Measurements from ENCODE around the gene PLAAT5. TPM values are rescaled to one million over a fixed set of nuclear protein-coding genes. Genes with fewer than 3 reads are reported as not detected.

The PLAAT5 gene
- polyA plus RNA-seq, 10 donors, result 1.4 to 5.6 (median 3.0) TPM

- no peak for DNase-seq
Measured at GRCh38 chr11:63516109-63516508, 25.1 kb upstream of the PLAAT5 start.

DNA sequence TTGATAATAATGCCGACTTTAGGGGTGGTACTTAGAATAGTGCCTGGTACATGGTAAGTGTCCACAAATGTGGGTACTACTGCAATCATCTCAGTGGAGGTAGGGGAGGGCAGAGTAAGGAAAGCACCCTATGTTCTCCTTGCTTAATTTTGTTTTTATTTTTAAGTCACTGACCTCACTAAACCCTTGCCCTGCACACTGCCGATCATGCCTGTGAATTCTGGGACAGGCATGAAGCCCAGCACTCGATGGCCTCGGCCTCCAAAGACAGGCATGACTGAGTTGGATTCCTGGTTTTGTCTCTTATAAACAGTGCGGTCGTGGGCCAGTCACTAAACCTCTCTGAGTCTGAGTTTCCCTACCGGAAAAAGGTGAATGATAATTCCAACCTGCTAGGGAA, 21.8 kb upstream of the PLAAT5 start:
- DNase-seq, result no peak

GRCh38 chr11:63511048-63511748, 20.2 kb upstream of the PLAAT5 start:
- no peak for DNase-seq

- peak in 1 of 3 donors; percentile 61 for DNase-seq
Measured at GRCh38 chr11:63510360-63511047, 19.5 kb upstream of the PLAAT5 start.

- no peak for DNase-seq
Measured at GRCh38 chr11:63508745-63509144, 17.8 kb upstream of the PLAAT5 start.

DNA sequence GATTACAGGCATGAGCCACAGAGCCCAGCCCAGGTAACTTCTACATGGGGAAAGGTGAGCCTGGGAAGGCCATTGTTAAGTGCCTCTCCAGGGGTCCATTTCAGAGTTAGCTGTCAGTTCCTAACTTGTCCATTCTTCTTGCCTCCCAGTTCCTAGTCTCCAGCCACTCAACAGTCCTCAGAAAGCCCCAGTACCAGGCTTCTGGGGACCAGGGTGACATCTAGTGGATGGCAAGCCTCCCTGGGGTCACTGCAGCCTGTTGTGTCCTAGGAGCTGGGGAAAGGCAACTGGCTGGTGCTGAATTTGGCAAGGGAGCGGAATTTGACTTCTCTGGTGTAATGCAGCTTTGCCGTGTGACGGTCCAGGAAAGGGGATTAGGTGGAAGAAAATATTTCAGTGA, 17.0 kb upstream of the PLAAT5 start:
- no peak for DNase-seq

DNA sequence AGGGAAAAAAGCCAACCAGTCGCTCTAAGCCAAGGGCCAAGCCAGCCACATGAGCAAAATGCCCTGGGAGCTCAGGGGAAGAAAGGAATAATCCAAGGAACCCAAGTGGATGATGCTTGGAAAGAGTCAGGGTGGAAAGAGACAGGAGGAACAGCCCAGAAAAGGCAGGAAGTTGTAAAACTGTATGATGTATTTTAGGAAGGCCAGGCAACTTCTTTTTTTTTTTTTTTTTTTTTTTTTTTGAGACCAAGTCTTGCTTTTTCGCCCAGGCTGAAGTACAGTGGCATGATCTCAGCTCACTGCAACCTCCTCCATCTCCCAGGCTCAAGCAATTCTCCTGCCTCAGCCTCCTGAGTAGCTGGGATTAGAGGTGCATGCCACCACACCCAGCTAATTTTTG, 16.5 kb upstream of the PLAAT5 start:
- DNase-seq, result no peak

DNA sequence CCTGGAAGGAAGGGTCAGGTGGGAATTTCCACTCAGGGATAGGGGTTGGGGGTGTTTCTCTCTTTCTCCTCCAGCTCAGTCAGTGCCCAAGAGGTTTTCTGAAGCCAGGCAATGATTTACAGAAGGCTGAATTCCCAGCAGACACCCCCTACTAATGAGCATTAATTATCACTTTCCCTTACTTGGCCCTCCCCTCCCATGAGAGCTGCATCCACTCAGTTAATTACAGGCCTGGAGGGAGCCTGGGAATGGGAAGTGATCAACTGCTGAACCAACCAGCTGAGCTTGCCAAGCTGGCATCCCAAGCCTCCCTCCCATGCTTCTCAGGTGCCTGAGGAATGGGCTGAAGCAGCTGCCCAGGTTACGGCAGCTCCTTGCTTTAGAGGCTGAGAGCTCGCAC, 15.9 kb upstream of the PLAAT5 start:
- DNase-seq, result no peak

DNA sequence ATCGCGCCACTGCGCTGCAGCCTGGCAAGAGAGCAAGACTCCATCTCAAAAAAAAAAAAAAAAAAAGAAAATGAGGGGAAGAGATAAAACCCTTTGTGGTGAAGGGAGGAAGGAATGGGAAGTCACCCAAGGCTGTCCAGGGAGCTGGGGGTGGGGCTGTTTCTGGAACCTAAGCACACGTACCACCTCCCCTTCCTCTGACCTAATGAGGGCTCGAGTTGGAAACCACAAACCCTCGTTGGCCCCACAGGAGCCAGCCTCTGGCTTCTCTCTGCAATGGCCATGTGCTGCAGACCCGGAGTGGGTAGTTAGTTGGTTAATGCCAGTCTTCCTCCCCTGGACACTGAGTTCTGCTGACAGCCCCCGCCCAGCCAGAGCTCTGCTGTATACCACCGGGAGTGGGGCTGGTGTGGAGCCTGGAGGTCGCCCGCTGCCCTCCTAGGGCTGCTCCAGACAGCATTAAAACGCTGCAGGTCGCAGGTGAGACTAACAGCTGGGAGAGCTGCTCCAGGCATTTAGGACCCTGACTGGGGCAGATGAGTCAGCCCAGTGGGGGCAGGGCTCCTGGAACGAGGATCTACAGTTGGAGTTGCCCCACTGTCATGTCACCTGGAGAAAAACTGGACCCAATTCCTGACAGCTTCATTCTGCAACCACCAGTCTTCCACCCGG, 15.0 kb upstream of the PLAAT5 start, which contains the start of gene LGALS12:
Gene LGALS12 (plus strand): TSS at position 228 of the 672 bp plus-strand sequence. CDS start 375 bp downstream, at position 603.
- peak in 1 of 3 donors; percentile 38 for DNase-seq

DNA sequence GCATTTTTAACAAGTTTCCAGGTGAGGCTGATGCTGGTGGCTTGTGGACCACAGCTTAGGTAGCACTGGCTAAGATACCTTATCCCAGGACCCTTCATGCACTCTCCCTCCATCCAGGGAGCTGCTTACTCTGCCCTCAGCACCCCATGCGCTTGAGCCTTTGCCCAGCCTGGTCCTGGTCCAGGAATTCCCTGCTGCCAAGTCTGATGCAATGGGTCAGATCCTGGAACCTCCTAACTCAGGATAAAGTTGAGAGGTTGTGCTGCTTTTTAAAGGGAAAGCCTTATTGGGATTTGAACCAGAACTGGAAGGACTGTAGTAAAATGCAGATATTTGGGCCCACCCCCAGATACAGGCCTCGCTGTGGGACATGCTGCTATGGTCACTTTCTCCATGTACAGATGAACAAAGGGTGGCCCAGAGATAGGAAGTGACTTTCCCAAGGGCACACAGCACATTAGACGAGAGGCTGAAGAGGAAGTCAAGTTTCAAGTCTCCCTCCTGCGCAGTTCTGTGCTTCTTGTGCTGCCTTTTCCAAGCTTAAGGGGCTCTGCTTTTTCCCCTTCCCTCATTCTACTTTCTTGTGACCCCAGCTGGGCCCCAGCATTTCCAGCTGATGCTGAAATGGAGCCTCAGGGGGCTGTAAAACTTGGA, 14.1 kb upstream of the PLAAT5 start:
- peak in 1 of 3 donors; percentile 30 for DNase-seq

GRCh38 chr11:63504054-63504453, 13.1 kb upstream of the PLAAT5 start:
- DNase-seq, result no peak

DNA sequence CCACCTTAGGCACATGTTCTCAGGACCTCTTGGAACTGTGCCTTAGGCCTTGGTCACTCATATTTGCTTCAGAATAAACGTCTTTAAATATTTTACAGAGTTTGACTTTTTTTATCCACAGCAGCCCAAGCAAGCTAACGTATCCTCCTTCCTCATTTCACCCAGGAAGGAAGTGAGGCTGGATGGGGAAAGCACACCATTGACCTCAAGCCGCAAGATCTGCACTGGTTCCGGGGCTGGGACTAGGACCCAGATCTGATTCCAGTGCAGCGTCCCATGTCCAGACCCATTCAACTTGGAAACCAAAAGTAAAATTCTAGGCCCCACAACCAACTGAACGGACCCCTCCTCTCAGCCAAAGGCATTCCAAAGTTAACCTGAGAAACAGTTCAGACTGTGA, 12.5 kb upstream of the PLAAT5 start:
- no peak for DNase-seq

GRCh38 chr11:63502252-63502820, 11.4 kb upstream of the PLAAT5 start:
- DNase-seq, result no peak

- DNase-seq, result no peak
Measured at GRCh38 chr11:63501236-63501635, 10.3 kb upstream of the PLAAT5 start.

DNA sequence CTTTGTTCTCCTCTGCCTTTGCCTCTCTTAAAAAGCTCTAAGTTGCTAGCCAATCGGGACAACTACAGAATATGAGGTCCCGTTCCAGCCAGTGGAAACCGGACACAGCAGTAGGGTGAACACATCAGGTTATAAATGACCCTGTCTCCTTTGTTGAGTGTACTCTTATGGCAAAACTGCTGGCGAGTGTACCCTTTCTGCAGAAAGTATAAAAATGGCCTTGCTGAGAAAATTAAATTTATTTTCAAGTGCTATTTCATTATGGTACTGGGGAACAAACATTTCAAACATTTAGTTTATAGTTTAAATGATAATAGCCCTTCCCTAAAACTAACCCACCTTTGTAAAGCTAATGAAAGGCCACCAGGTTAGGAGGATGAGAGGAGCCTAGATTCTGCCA, 8.9 kb upstream of the PLAAT5 start:
- DNase-seq, result no peak

DNA sequence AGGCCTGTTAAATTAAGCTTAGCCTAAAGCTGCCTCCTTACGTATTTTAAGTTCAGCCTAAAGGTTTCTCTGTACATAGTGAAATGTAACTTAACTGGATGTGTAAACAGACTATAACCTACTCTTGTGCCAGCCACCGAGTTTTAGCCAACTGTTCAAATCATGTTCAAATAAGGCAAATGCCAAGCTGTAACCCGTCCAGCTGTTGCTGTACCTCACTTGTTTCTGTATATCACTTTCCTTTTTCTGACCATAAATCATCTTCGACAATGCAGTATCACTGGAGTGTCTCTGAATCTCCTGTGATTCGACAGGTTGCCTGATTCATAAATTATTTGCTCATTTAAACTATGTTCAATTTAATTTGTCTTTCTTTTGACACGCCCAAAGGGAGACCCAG, 4.0 kb upstream of the PLAAT5 start:
- peak in 1 of 3 donors; percentile 43 for DNase-seq

DNA sequence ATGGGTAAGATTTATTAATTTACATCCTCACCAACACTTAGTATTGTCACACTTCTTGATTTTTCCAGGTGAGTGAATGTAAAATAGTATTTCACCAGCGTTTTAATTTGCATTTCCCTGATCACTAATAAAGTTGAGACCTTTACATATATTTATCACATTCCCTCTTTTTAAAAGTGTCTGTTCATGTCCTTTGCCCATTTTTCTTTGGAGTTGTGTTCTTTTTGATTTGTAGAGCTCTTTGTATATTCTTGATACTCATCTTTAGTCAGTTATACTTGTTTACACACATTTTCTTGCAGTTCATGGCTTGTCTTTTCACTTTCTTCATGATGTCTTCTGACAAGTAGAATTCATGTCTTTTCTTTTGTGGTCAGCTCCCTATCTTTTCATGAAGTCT, 2.2 kb upstream of the PLAAT5 start:
- no peak for DNase-seq

DNA sequence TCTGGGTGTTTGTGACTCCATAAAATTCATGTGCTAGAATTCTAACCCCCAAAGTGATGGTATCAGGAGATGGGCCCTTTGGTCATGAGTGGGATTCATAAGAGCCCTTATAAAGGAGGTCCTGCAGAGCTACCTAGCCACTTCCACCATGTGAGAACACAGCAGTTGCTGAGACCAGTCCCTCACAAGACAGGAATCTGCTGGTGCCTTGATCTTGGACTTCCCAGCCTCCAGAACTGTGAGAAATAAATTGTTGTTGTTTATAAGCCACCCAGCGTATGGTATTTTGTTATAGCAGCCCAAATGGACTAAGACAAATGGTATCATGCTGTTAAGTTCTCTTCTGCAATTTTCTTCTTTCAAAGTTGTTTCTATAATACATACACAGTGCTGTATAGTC, 1.5 kb upstream of the PLAAT5 start:
- no peak for DNase-seq

GRCh38 chr11:63491636-63492372, 837 bp upstream of the PLAAT5 start:
- DNase-seq, result peak in 1 of 3 donors; percentile 27

DNA sequence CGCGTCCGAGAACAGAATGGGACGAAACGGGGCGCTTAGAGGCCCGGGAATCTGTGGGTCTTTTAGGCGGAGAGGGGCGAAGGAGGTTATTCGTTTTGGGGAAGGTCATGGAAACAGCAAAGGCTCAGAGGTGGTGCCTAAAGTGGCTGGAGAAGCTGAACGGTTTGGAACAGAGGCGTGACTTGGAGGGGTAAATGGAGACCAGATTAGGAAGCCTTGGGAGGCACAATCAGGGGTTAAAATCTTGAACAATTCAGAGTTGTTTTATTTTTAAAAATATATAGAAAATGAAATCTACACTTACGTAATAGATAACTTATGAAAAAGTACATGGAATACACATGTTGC, 247 bp upstream of the PLAAT5 start:
- DNase-seq, result no peak

- DNase-seq, result peak in 1 of 3 donors; percentile 48
Measured at GRCh38 chr11:63489879-63490278, 1.1 kb downstream of the PLAAT5 start.
